AML-193 (cell line): ENCODE measurements around the gene EXOC3.

Experiments
- DNase-seq, 2 experiments: peaks; one replicate each; lab custom pipeline; 2025; lab: John Stamatoyannopoulos, UW

The EXOC3 gene

GRCh38 chr5:425714-426113 is 17.3 kb upstream of the EXOC3 start:
- DNase-seq, result no peak

GRCh38 chr5:426392-426976 is 16.5 kb upstream of the EXOC3 start:
- DNase-seq, result no peak

DNA sequence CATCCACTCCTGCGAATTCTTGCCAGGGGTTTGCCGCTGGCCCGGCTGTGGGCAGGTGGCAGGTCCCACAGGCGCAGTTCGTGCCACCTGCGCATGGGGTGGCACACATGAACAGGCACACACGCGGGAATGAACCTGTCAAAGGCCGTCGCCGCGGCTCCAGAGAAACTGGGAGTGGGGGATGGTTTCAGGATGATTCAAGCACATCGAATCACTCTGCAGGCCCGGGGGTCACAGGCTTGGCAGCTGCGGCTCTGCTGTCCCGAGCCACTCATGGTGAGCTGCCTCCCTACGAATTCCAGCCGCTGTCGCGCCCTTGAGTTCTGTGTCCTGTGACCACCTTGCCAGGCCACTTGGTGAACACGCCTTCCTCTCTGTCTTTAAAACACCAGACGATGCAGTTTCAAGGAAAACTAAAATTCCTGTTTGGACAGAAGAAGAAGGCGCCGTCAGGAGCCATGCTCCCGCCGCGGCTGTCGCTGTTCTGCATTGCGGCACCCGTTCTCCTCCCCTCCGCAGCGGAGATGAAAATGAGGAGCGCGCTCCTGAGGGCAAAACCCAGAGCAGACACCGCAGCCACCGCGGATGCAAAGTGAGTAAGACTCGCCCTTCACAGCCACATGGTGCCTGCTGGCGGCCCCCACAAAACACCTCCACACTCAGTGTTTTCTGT is 15.4 kb upstream of the EXOC3 start:
- DNase-seq, result no peak

DNA sequence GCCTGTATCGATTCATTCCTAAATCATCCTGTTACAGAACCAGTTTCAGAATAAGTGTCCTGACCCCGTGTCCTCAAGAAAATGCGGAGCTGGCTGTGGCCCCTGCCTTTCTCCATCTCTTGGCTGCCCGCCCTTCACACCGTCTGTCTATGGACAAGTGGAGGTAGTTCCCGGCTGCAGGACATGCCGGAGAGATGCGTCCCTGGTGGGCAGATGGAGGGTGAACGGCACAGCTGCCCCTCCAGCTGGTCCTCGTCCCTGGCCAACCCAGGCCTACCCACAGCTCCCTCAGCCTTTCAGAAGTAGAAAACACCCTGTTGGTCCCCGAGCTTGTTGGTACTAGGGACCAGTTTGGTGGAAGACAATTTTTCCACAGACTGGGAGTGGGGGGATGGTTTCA is 14.8 kb upstream of the EXOC3 start:
- DNase-seq, result no peak

GRCh38 chr5:428754-429452 is 14.1 kb upstream of the EXOC3 start:
- DNase-seq, result no peak

GRCh38 chr5:429453-430188 is 13.4 kb upstream of the EXOC3 start:
- no peak for DNase-seq

GRCh38 chr5:430214-430925 is 12.6 kb upstream of the EXOC3 start:
- DNase-seq, result no peak

DNA sequence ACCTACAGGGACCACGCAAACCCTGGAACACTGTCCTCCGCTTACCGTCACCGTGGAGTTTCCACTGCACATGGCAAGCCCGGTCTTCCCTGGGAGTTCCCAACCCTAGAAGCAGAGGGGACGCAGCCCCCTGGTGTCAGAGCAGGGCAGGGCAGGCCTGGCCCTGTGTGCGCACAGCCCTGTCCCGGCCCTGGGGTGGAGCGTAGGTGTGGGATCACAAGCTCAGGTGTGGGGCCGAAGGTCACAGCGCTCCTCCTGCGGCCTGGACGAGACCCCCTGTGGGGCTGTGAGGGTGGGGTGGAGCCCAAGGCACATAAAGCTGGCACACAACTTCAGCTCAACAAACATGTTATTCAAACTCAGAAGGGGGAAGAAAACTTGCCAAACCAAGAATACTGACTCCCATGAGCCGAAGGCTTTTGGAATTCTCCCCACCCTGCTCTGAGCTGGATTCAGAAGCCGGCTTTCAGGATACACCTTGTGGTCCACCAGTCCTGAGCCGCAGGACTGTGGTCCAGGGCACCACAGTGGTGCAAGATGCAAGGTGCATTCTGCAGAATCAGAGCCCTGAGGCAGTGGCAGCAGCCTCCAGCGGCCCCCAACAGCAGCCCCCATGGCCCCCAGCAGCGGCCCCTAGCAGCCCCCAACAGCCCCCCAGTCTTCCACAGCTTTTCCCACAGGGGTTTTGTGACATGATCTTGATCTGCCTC is 11.8 kb upstream of the EXOC3 start:
- peak in 1 of 2 experiments; percentile 24 for DNase-seq

- no peak for DNase-seq
These were observed 11.3 kb upstream of the EXOC3 start for GRCh38 chr5:431711-432050.

DNA sequence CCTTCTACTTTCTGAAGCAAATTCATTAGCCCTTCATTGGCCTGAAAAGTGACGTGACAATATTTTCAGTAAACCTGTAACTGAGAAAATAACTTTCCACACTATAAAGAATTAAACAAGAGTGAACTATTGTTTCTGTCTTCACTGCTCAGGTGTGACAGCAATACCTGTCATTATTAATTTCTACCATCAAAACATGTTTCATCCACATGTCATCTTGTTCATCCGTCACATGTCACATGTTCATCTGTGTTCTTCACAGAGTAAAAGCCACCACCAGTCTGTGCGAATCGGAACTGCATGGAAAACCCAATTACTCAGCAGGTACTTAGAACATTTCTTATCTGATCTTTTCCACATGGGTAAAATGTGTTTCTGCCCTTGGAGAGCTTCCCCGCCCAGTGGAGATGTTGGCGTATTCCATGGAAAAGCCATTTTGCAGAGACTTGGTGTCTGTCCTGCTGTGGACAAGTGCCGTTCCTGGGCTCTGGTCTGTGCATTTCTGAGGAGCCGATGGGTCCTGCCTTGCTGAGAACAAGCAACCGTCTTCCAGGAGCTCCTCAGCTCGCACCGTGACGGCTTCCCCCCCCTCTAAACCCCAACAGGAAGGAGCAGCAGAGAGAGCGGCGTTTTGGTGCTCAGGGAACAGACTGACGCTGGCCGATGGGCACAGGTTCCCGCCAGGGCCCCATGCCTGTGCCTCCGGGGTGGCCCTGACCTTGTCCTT is 10.6 kb upstream of the EXOC3 start:
- no peak for DNase-seq

DNA sequence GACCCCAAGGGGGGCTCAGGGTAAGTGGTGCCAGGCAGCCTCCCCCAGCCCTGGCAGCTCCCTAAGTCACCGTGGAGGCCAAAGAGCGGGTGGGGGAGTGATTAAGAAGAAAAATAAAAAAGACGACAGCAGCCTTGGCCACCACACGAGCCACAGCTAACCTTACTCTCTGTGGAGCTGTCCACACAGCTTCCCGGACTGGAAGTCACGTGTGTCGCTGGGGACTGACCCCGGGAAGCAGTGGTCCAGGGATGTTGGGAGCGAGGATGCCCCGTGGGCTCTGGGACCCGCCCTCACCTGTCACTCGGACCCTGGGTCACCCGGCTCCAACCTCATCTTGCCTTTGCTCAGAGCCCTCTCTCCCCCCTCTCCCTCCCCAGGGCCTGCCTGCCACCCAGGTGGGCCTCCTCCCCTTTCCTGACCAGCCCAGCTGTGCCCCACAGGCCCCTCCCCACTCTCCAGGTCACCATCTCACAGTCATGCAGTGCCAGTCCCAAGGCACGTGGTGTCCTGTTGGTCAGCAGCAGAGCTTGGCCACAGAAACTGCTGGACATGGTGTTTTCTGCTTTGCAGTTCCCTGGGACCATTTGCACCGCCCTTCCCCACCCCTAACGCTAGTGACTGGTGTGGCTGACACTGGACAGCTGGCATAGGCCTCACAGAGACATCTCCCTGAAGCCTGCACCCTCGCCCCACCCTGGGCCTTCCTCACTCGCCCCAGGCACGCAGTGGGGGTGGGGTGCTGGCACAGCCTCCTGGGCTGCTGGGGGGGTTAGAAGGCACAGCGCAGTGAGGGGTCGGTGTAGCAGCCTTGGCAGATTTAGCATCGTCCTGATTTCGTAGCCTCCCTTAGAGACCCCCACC is 9.8 kb upstream of the EXOC3 start:
- no peak for DNase-seq

DNA sequence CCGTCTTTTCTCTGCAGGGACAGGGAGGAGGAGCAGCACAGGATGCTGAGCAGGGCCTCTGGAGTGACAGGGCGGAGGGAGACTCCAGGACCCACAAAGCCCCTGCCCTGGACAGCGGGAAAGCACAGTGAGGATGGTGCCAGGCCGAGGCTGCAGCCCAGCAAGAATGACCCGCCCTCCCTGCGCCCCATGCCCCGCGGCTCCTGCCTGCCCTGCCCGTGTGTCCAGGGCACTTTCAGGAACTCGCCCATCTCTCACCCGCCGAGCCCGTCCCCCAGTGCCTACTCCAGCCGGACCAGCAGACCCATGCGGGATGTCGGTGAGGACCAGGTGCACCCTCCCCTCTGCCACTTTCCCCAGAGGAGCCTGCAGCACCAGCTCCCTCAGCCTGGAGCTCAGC is 9.1 kb upstream of the EXOC3 start:
- no peak for DNase-seq

GRCh38 chr5:434443-435146 is 8.4 kb upstream of the EXOC3 start:
- no peak for DNase-seq

DNA sequence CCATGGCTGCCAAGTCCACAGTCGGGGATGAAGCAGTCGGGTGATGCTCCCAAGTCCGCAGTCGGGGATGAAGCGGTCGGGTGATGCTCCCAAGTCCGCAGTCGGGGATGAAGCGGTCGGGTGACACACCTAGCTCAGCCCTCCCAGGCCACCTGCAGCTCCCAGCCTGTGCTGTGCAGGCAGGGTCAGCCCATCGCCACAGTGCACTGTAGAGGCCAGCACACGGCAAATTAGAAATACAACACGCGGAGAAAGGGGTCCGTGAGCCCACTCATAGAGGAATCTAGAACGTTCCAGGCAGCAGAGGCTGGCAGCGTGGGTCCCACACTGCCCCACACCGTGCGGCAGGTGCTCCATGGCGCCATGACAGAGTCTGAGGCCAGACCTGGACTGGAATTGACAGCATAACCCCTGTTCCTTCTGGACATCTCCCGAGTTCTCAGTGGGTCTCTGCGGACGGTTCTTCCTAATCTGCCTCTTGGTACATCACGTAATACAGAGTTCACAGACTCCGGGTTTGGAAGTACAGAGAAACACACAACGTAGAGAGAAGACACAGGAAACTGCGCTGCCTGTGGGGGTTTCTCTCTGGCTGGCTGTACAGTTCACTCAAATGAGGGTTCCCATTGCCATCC is 7.7 kb upstream of the EXOC3 start:
- DNase-seq, result no peak

DNA sequence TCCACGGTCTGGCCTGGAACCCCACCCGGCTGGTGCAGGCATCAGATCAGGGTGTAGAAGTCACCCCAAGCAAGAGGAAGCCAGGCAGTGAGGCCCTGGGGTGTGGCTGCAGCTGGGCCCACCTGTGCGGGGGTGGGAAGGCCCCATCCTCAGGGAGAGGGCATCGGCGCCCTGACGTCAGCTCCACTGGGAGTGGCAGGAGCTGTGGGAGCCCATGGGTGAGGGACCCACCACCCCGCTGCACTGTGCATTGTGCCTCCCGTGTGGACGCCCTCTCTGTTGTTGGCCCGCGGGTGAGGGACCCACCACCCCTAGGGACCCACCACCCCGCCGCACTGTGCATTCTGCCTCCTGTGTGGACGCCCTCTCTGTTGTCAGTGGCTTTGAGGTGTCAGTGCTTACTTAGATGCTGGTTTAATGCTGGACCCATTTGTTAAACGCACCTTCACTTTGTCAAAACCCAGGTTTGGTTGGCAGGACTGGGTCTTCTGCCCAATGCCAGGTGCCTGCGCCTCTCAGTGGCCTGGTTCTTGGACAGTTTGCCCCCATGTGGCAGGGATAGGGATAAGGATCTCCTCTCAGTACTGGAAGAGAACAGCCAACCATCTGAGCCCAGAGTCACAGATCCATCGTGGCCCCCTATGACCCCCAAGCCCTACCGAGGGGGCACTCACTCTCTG is 6.9 kb upstream of the EXOC3 start:
- DNase-seq, result peak; percentile 30 to 33

DNA sequence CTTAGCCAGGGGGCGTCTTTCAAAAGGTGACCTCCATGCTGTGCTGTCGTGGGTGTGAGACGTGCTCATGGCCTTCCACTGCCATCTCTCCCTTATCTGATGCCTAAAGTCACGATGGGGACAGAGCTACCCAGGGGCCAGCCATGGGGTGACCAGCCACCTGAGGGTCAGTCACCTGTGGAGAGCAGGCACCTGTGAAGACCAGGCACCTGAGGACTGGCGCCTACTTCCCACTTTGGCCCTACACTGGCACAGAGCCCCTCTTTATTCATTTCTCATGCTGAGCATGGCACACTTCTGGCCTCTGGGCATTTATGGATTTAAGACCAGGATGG is 6.4 kb upstream of the EXOC3 start:
- no peak for DNase-seq

- DNase-seq, result no peak
These were observed 5.7 kb upstream of the EXOC3 start for GRCh38 chr5:437281-437771.

- no peak for DNase-seq
These were observed 4.4 kb upstream of the EXOC3 start for GRCh38 chr5:438481-438981.
